SK-N-SH (cell line): ENCODE data around the gene CDK15. TPM values are rescaled to one million over a fixed set of nuclear protein-coding genes. Genes with fewer than 3 reads are reported as not detected.

Experiments used
- PBX3 ChIP-seq: IDR thresholded peaks from 2 replicates; pipeline ENCODE4; 2012
- polyA plus RNA-seq, 3 experiments: library from polyadenylated mRNA; depleted of rRNA; stranded (reverse); fragments of >200 nt; gene quantifications; 2 replicates each; pipeline ENCODE4 v1.2.3, GENCODE V29; 2012
- small RNA-seq, 7 experiments: library from RNA; depleted of rRNA; stranded (forward); fragments of <200 nt; gene quantifications; one replicate each; pipeline ENCODE3, GENCODE V24; 2012

CDK15 gene
- polyA plus RNA-seq, 1 of the 3 experiments (the other 2 are of a cell fraction), result 1.8 TPM

- TF ChIP-seq PBX3, result no peak
- TF ChIP-seq, all 33 proteins: peak for 0
These were observed 136.2 kb downstream of the CDK15 start (continued) for GRCh38 chr2:201942531-201942930.

Small RNA genes lying within 50 kb of the gene (small RNA-seq; reads per million reads assigned to genes)
- gene RF00019 (0 reads per million in 7 experiments), gene RNU6-440P (0 reads per million in 7 experiments), gene UBE2V1P11 (0 reads per million in 7 experiments)

Other genes with a start within 250 kb of the CDK15 start
- 67.2 and 90.2 TPM in 2 replicates for gene TMEM237, start 163.0 kb upstream of the CDK15 start, polyA plus RNA-seq (2012; rRNA removed)
- 24.4 and 40.7 TPM in 2 replicates for gene MPP4, start 107.9 kb upstream of the CDK15 start, polyA plus RNA-seq (2012; rRNA removed)
- gene ALS2, start 25.6 kb upstream of the CDK15 start, polyA plus RNA-seq (2012; rRNA removed), result 11.6 and 18.5 TPM in 2 replicates
- gene FZD7, start 227.3 kb downstream of the CDK15 start, polyA plus RNA-seq (2012; rRNA removed), result 16.1 and 19.7 TPM in 2 replicates